Fibroblast of skin of left biceps (primary cell): ENCODE data around the gene KCNK5.
A peak's percentile ranks its signal among the peaks of the same experiment; 100 is the strongest.

Experiments used
- DNase-seq, 2 experiments: peaks; one replicate each; pipeline ENCODE4 v3.0.0-alpha.2; 2013; ENCODE audit warnings: low read depth in 2 of 2

KCNK5 gene

GRCh38 chr6:39171489-39172376, 57.5 kb downstream of the KCNK5 start:
- DNase-seq: no peak

- no peak for DNase-seq
Observed at GRCh38 chr6:39170860-39171259, 58.4 kb downstream of the KCNK5 start.

- no peak for DNase-seq
Observed at GRCh38 chr6:39170389-39170788, 58.9 kb downstream of the KCNK5 start.

- no peak for DNase-seq
Observed at GRCh38 chr6:39169448-39170344, 59.6 kb downstream of the KCNK5 start.

GRCh38 chr6:39167866-39168625, 61.2 kb downstream of the KCNK5 start:
- no peak for DNase-seq

GRCh38 chr6:39167321-39167720, 62.0 kb downstream of the KCNK5 start:
- no peak for DNase-seq

GRCh38 chr6:39166912-39167290, 62.4 kb downstream of the KCNK5 start:
- DNase-seq: no peak

GRCh38 chr6:39166189-39166911, 62.9 kb downstream of the KCNK5 start:
- DNase-seq: peak in 1 of 2 experiments; percentile 1

GRCh38 chr6:39157511-39157910, 71.8 kb downstream of the KCNK5 start:
- DNase-seq: no peak

GRCh38 chr6:39156801-39157200, 72.5 kb downstream of the KCNK5 start:
- DNase-seq: no peak

- no peak for DNase-seq
Observed at GRCh38 chr6:39154705-39155104, 74.6 kb downstream of the KCNK5 start.

GRCh38 chr6:39153766-39154397, 75.4 kb downstream of the KCNK5 start:
- DNase-seq: no peak

- no peak for DNase-seq
Observed at GRCh38 chr6:39152262-39152661, 77.0 kb downstream of the KCNK5 start.

- DNase-seq: no peak
Observed at GRCh38 chr6:39151211-39151610, 78.1 kb downstream of the KCNK5 start.

- no peak for DNase-seq
Observed at GRCh38 chr6:39144481-39145173, 84.6 kb downstream of the KCNK5 start.

GRCh38 chr6:39143238-39143930, 85.9 kb downstream of the KCNK5 start:
- no peak for DNase-seq

- DNase-seq: no peak
Observed at GRCh38 chr6:39140556-39141167, 88.6 kb downstream of the KCNK5 start.
